ENCODE data around the gene DMGDH. TPM values are rescaled to one million over a fixed set of nuclear protein-coding genes. Genes with fewer than 3 reads are reported as not detected.

The DMGDH gene
- total RNA-seq, 8 experiments from 2014 or later = 1.8 to 10.8 (median 5.1) TPM

GRCh38 chr5:79023947-79024346, 45.5 kb downstream of the DMGDH start:
- no peak overlapping the region for H3K27ac ChIP-seq
- no peak for ATAC-seq (replicated peaks in 6 of 8)
- H3K4me3 ChIP-seq = no peak overlapping the region
- 38 to 100% (median 94%) methylated on average over 1 of the region's 1 CpG; no CpG with 5 or more reads in 2 of the 10 experiments for WGBS, 10 experiments
- peaks cover 0 to 3% of the 10 kb centered on the region in 2 donors for H3K4me1 ChIP-seq (replicated peaks in 1 of 2)
- in situ Hi-C loops (cut with MboI; ENCODE audit: low pct_unique_long_range_greater_than_20kb in 2 of 9, low sequenced_read_pairs in 9 of 9, unreplicated experiment in 9 of 9) = loop anchor here in 3 of 9 experiments (10.0 to 25.0 kb wide), 4 partner anchors 111 to 838 kb away; no protein-coding TSS in a partner anchor

GRCh38 chr5:79023348-79023747, 46.1 kb downstream of the DMGDH start:
- 0 to 90% (median 67%) methylated on average over 1 of the region's 1 CpG; no CpG with 5 or more reads in 3 of the 10 experiments for WGBS, 10 experiments
- ATAC-seq (replicated peaks in 6 of 8) = peak in 3 of 8 experiments; percentile 75 to 78 (median 78)
- H3K4me1 ChIP-seq (replicated peaks in 1 of 2) = peaks cover 0 to 3% of the 10 kb centered on the region in 2 donors
- in situ Hi-C loops (cut with MboI; ENCODE audit: low pct_unique_long_range_greater_than_20kb in 2 of 9, low sequenced_read_pairs in 9 of 9, unreplicated experiment in 9 of 9) = loop anchor here in 3 of 9 experiments (10.0 to 25.0 kb wide), 4 partner anchors 111 to 839 kb away; no protein-coding TSS in a partner anchor
- no peak overlapping the region for H3K4me3 ChIP-seq
- H3K27ac ChIP-seq = no peak overlapping the region

DNA sequence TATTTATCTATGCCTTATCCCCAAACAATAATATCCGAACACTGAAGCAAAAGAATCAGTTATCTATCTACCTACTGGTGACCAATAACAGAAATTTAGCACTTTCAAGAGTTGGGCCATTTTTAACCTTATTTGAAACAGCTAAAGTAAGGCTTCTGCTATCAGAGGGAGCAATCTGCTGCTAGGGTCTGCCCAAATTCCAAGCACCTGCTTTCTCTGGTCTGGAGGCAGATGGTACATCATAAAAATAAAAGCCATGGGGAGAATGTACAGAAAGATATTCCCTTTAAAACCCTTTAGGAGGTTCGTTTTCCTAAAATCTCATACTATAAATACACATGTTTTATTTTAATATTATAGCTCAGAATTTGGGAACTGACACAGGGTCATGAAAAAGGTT, 46.7 kb downstream of the DMGDH start:
- no peak overlapping the region for H3K4me3 ChIP-seq
- ATAC-seq (replicated peaks in 6 of 8) = no peak
- H3K4me1 ChIP-seq (replicated peaks in 1 of 2) = peaks cover 0 to 3% of the 10 kb centered on the region in 2 donors
- no peak overlapping the region for H3K27ac ChIP-seq
- in situ Hi-C loops (cut with MboI; ENCODE audit: low pct_unique_long_range_greater_than_20kb in 2 of 9, low sequenced_read_pairs in 9 of 9, unreplicated experiment in 9 of 9) = loop anchor here in 3 of 9 experiments (10.0 to 25.0 kb wide), 4 partner anchors 112 to 840 kb away; no protein-coding TSS in a partner anchor
- 40 to 100% (median 67%) methylated on average over 1 to 2 of the region's 2 CpGs; no CpG with 5 or more reads in 1 of the 10 experiments for WGBS, 10 experiments

DNA sequence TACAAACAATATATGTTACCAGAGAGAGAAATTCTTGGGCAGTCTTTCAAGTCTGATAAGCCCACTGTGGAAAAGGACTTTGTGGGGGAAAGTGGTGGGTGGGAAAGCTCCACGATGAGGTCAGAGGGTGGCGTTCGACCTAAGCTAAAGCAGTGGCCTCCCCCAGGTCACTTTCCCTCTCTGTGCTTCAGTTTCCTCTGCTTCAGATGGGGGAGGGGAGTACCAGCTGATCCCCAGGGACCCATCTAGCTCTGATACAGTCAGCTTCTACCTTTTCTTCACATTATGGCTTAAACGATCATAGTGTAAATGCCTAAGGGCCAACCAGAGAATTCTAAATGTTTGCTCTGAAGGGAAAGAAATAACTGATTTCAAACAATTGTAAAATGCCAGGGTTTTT, 47.7 kb downstream of the DMGDH start:
- Histone ChIP-seq H3K4me3 (no peak overlapping the region), H3K4me1 (replicated peaks in 1 of 2) (peaks cover 0 to 3% of the 10 kb centered on the region in 2 donors), H3K27ac (no peak overlapping the region)
- WGBS, 10 experiments = 30 to 100% (median 60%) methylated on average over 1 to 4 of the region's 4 CpGs; no CpG with 5 or more reads in 1 of the 10 experiments
- in situ Hi-C loops (cut with MboI; ENCODE audit: low pct_unique_long_range_greater_than_20kb in 2 of 9, low sequenced_read_pairs in 9 of 9, unreplicated experiment in 9 of 9) = loop anchor here in 3 of 9 experiments (10.0 to 25.0 kb wide), 4 partner anchors 113 to 841 kb away; no protein-coding TSS in a partner anchor
- no peak for ATAC-seq (replicated peaks in 6 of 8)

DNA sequence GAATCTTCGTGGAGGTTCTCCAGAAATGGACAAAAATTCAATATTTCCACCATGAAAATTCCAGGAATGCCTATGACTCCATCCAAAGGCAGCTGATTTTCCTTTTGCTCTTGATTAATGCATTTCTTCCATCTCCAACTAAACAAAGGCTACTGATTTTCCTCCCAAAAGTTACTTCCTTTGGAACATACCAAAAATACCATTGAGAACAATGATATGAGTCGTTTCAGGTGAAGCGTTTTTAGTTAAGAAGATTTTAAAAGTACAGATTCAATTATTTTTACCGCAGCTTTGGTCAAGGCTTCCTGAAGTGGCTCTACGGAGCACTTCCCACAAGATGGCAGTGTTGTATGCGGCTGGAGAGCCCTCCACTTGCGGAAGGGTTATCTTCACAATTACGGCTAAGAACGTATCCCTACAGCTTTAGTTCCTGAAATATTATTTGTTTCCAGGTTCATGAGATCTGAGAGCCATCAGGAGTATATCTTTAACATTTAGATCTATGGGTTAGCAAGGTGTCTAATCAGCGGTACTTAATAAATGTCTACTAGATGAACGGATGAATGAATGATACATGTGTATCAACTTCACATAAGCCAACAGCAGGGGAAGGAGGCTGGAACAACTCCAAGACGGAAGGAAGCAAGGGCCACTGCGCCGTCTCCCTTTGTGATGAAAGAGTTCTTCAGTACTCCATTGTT, 48.5 kb downstream of the DMGDH start:
- no peak overlapping the region for H3K4me3 ChIP-seq
- H3K4me1 ChIP-seq (replicated peaks in 1 of 2) = peaks cover 0 to 3% of the 10 kb centered on the region in 2 donors
- WGBS, 10 experiments = 7 to 39% (median 22%) methylated on average over 1 to 14 of the region's 14 CpGs
- in situ Hi-C loops (cut with MboI; ENCODE audit: low pct_unique_long_range_greater_than_20kb in 2 of 9, low sequenced_read_pairs in 9 of 9, unreplicated experiment in 9 of 9) = loop anchor here in 3 of 9 experiments (10.0 to 25.0 kb wide), 4 partner anchors 114 to 841 kb away; no protein-coding TSS in a partner anchor
- no peak overlapping the region for H3K27ac ChIP-seq
- peak in 7 of 8 experiments; percentile 52 to 84 (median 76) for ATAC-seq (replicated peaks in 6 of 8)

DNA sequence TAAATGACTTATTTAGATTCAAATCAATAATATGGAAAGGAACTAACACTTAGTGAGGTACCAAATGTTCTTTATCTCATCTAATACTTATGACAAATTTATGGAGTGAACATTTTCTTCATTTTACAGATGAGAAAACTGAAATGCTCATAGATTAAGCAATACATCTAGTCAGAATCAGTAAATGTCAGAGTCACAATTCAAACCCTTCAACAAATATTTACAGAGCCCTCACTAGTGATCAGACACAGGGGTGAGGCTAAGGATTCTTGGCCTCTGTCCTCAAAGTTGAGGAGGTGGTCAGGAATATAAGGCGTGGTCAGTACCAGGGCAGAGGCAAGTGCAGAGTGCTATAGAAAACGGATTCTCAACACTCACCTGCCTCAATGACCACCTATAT, 54.8 kb downstream of the DMGDH start:
- 40 to 100% (median 80%) methylated on average over 1 to 2 of the region's 2 CpGs; no CpG with 5 or more reads in 4 of the 10 experiments for WGBS, 10 experiments
- no peak overlapping the region for H3K4me3 ChIP-seq
- in situ Hi-C loops (cut with MboI; ENCODE audit: low pct_unique_long_range_greater_than_20kb in 2 of 9, low sequenced_read_pairs in 9 of 9, unreplicated experiment in 9 of 9) = loop anchor here in 4 of 9 experiments (10.0 to 25.0 kb wide), 4 partner anchors 120 to 848 kb away; no protein-coding TSS in a partner anchor
- no peak overlapping the region for H3K27ac ChIP-seq
- no peaks in the 10 kb centered on the region for H3K4me1 ChIP-seq (replicated peaks in 1 of 2)
- no peak for ATAC-seq (replicated peaks in 6 of 8)

- no peaks in the 10 kb centered on the region for H3K4me1 ChIP-seq (replicated peaks in 1 of 2)
- H3K4me3 ChIP-seq = no peak overlapping the region
- in situ Hi-C loops (cut with MboI; ENCODE audit: low pct_unique_long_range_greater_than_20kb in 2 of 9, low sequenced_read_pairs in 9 of 9, unreplicated experiment in 9 of 9) = loop anchor here in 4 of 9 experiments (10.0 to 25.0 kb wide), 4 partner anchors 123 to 850 kb away; no protein-coding TSS in a partner anchor
- no peak overlapping the region for H3K27ac ChIP-seq
- no peak for ATAC-seq (replicated peaks in 6 of 8)
Measured at GRCh38 chr5:79011869-79012268, 57.6 kb downstream of the DMGDH start.

- in situ Hi-C loops (cut with MboI; ENCODE audit: low pct_unique_long_range_greater_than_20kb in 2 of 9, low sequenced_read_pairs in 9 of 9, unreplicated experiment in 9 of 9) = loop anchor here in 4 of 9 experiments (10.0 to 25.0 kb wide), 4 partner anchors 123 to 851 kb away; no protein-coding TSS in a partner anchor
- Histone ChIP-seq H3K4me3 (no peak overlapping the region), H3K4me1 (replicated peaks in 1 of 2) (peaks cover 0 to 2% of the 10 kb centered on the region in 2 donors), H3K27ac (no peak overlapping the region)
- ATAC-seq (replicated peaks in 6 of 8) = no peak
- 71 to 100% (median 100%) methylated on average over 1 of the region's 1 CpG; no CpG with 5 or more reads in 5 of the 10 experiments for WGBS, 10 experiments
Measured at GRCh38 chr5:79011219-79011836, 58.1 kb downstream of the DMGDH start.

DNA sequence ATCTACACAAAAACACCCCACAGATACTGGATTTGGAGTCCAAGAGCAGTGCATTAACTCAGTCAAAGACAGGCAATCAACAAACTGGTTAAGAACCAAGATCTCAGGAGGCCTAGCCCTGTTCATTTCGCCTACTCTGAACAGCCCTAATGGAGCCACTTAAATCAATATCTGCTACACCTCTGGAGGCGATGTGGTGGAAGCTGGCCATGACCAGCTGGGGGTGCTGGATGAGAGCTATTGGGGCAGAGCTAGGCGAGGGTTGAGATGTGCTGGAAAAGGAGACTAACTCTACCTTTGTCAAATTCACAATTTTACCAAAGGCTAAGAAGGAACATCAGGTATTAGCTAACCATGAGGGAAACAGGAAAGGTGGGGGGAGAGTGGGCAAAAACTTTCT, 61.1 kb downstream of the DMGDH start:
- ATAC-seq (replicated peaks in 6 of 8) = no peak
- no peak overlapping the region for H3K4me3 ChIP-seq
- no peak overlapping the region for H3K27ac ChIP-seq
- peaks cover 0 to 12% of the 10 kb centered on the region in 2 donors for H3K4me1 ChIP-seq (replicated peaks in 1 of 2)
- in situ Hi-C loops (cut with MboI; ENCODE audit: low pct_unique_long_range_greater_than_20kb in 2 of 9, low sequenced_read_pairs in 9 of 9, unreplicated experiment in 9 of 9) = loop anchor here in 3 of 9 experiments (25.0 kb wide), 3 partner anchors 454 to 854 kb away; no protein-coding TSS in a partner anchor
- 80 to 100% (median 93%) methylated on average over 1 to 3 of the region's 3 CpGs; no CpG with 5 or more reads in 4 of the 10 experiments for WGBS, 10 experiments

DNA sequence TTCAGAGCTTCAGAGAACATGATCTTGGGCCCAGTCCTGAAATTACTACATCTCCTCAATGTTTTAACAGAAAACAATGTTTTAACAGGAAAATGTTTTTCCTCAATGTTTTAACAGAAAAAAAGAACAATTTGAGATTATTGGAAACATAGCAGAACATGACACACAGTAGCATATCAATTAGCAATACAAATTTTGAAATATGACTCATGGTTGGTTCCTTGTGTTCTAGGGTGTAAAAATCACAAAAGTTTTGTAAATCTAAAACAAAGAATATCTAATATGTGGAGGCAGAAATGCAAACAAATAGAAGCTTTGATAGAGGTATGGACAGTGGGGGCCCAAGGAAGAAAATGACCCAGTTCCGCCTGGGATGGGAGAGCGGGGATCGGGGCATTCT, 61.6 kb downstream of the DMGDH start:
- H3K27ac ChIP-seq = no peak overlapping the region
- no peak overlapping the region for H3K4me3 ChIP-seq
- WGBS, 10 experiments = 71 to 100% (median 88%) methylated on average over 3 of the region's 3 CpGs; no CpG with 5 or more reads in 4 of the 10 experiments
- in situ Hi-C loops (cut with MboI; ENCODE audit: low pct_unique_long_range_greater_than_20kb in 2 of 9, low sequenced_read_pairs in 9 of 9, unreplicated experiment in 9 of 9) = loop anchor here in 3 of 9 experiments (25.0 kb wide), 3 partner anchors 454 to 854 kb away; no protein-coding TSS in a partner anchor
- ATAC-seq (replicated peaks in 6 of 8) = peak in 2 of 8 experiments; percentile 70 to 78
- peaks cover 0 to 12% of the 10 kb centered on the region in 2 donors for H3K4me1 ChIP-seq (replicated peaks in 1 of 2)

- 39 to 81% (median 74%) methylated on average over 2 to 6 of the region's 6 CpGs for WGBS, 10 experiments
- peaks cover 0 to 12% of the 10 kb centered on the region in 2 donors for H3K4me1 ChIP-seq (replicated peaks in 1 of 2)
- peak in 3 of 8 experiments; percentile 55 to 60 (median 56) for ATAC-seq (replicated peaks in 6 of 8)
- no peak overlapping the region for H3K27ac ChIP-seq
- in situ Hi-C loops (cut with MboI; ENCODE audit: low pct_unique_long_range_greater_than_20kb in 2 of 9, low sequenced_read_pairs in 9 of 9, unreplicated experiment in 9 of 9) = loop anchor here in 3 of 9 experiments (25.0 kb wide), 3 partner anchors 456 to 856 kb away; no protein-coding TSS in a partner anchor
- H3K4me3 ChIP-seq = no peak overlapping the region
Measured at GRCh38 chr5:79005936-79006631, 63.4 kb downstream of the DMGDH start.

DNA sequence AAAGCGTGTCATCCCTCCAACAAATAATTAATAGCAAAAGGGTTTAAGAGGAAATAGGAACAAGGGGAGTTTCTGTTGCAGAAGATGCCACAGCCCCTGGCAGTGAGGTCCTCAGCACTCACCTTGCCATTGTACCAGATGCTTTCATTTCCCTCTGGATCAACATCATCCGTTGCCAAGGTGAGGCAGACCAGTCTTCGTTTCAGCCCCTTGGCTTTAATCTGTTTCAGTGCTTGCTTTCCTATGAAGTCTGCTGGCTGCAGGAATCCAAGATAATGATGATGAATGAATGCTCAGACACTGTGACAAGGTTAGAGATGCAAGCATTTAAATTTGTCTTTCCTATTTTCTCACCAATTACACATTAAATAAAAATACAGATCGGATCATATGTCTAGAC, 64.3 kb downstream of the DMGDH start:
- Histone ChIP-seq H3K27ac (no peak overlapping the region), H3K4me1 (replicated peaks in 1 of 2) (peaks cover 0 to 12% of the 10 kb centered on the region in 2 donors), H3K4me3 (no peak overlapping the region)
- in situ Hi-C loops (cut with MboI; ENCODE audit: low pct_unique_long_range_greater_than_20kb in 2 of 9, low sequenced_read_pairs in 9 of 9, unreplicated experiment in 9 of 9) = loop anchor here in 3 of 9 experiments (25.0 kb wide), 3 partner anchors 457 to 857 kb away; no protein-coding TSS in a partner anchor
- ATAC-seq (replicated peaks in 6 of 8) = peak in 1 of 8 experiments; percentile 15
- 13 to 100% (median 81%) methylated on average over 1 to 4 of the region's 4 CpGs; no CpG with 5 or more reads in 2 of the 10 experiments for WGBS, 10 experiments
